DOHH2 (cell line): ENCODE results near the gene GRIN2C.

ENCODE experiments used
- H3F3A ChIP-seq: fragments of 200-600 bp; sonication (generic), shearing (Covaris generic); 2 replicates; pipeline ENCODE4 v1.6.0; 2016; ENCODE audit warnings: antibody characterized with exemption, mild to moderate bottlenecking; ENCODE audit not compliant: control insufficient read depth, insufficient read depth
- H3K27ac ChIP-seq: fragments of 200-600 bp; sonication (generic); 2 replicates; pipeline ENCODE4 v1.5.1; 2014; ENCODE audit warnings: low read depth, mild to moderate bottlenecking, low read length, moderate library complexity
- H3K27me3 ChIP-seq: fragments of 200-600 bp; sonication (generic); 2 replicates; pipeline ENCODE4 v1.6.1; 2014; ENCODE audit warnings: mild to moderate bottlenecking, low read length, mixed read lengths; ENCODE audit not compliant: control insufficient read depth
- H3K36me3 ChIP-seq: fragments of 200-600 bp; sonication (generic); 2 replicates; pipeline ENCODE4 v1.6.1; 2014; ENCODE audit warnings: mild to moderate bottlenecking, low read length, moderate library complexity, mixed read lengths; ENCODE audit not compliant: control insufficient read depth
- H3K4me1 ChIP-seq: fragments of 200-600 bp; sonication (generic); 2 replicates; pipeline ENCODE4 v1.6.1; 2014; ENCODE audit warnings: mild to moderate bottlenecking, low read length, mixed read lengths; ENCODE audit not compliant: control insufficient read depth
- H3K4me2 ChIP-seq: fragments of 200-600 bp; sonication (generic); 2 replicates; pipeline ENCODE4 v1.6.0; 2014; ENCODE audit warnings: mild to moderate bottlenecking, low read length, moderate library complexity
- H3K4me3 ChIP-seq: fragments of 200-600 bp; sonication (generic); 2 replicates; pipeline ENCODE4 v1.5.1; 2014; ENCODE audit warnings: mild to moderate bottlenecking, low read length, mixed read lengths
- H3K79me2 ChIP-seq: fragments of 200-600 bp; sonication (generic); 2 replicates; pipeline ENCODE4 v1.6.1; 2014; ENCODE audit warnings: mild to moderate bottlenecking, low read length, mixed read lengths; ENCODE audit not compliant: control insufficient read depth
- H3K9me2 ChIP-seq: fragments of 200-600 bp; sonication (generic); replicated peaks from 2 replicates; pipeline ENCODE4 v1.6.1; 2014; ENCODE audit warnings: mild to moderate bottlenecking, low read length, mixed read lengths; ENCODE audit not compliant: control insufficient read depth
- H3K9me3 ChIP-seq: fragments of 200-600 bp; sonication (generic); 2 replicates; pipeline ENCODE4 v1.6.1; 2014; ENCODE audit warnings: antibody characterized with exemption, low read length, mixed read lengths; ENCODE audit not compliant: control insufficient read depth, insufficient read depth
- H4K20me1 ChIP-seq: fragments of 200-600 bp; sonication (generic); 2 replicates; pipeline ENCODE4 v1.6.0; 2014; ENCODE audit warnings: low read depth, mild to moderate bottlenecking, antibody characterized with exemption, low read length, moderate library complexity; ENCODE audit not compliant: control insufficient read depth, insufficient read depth
- EZH2phosphoT487 ChIP-seq: fragments of 200-600 bp; sonication (generic); IDR thresholded peaks from 2 replicates; pipeline ENCODE4 v1.6.1; 2017; ENCODE audit warnings: borderline replicate concordance, mild to moderate bottlenecking, antibody characterized with exemption, low read length, moderate library complexity, mixed read lengths
- TF ChIP-seq, protein P1 (sequence below): fragments of 200-600 bp; sonication (generic); IDR thresholded peaks from one replicate; pipeline ENCODE4 v1.5.1; 2014; ENCODE audit warnings: antibody characterized with exemption, mild to moderate bottlenecking, low read depth, low read length; ENCODE audit not compliant: poor library complexity, severe bottlenecking

Gene GRIN2C

DNA sequence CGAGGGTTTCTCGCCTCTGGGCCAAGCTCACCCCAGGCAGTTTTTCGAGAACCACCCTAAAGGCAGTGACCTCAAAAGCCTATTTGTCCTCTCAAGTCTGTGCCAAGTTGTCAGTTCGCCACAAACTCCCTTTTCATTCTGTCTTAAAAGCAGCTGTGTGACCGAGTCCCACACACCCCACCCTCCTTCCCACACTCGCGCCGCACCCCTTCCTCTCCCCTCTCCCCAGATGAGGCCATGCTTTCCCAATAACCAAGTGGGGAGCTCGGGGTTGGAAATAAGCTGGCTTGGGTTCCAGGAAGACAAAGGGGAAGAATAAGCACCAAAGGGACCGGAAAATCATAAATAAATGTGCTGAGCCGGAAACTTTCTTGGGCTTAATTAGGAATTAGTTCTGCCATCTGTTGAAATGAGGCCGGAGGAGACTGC lies 36.7 kb downstream of the GRIN2C start:
- Histone ChIP-seq H3K27me3 (no peaks in the 10 kb centered on the region), H4K20me1 (no peaks in the 10 kb centered on the region), H3K36me3 (no peaks in the 10 kb centered on the region), H3K27ac (no peak overlapping the region), H3F3A (no peaks in the 10 kb centered on the region), H3K4me1 (no peaks in the 10 kb centered on the region), H3K4me3 (no peak overlapping the region), H3K9me3 (no peaks in the 10 kb centered on the region), H3K9me2 (no peaks in the 10 kb centered on the region), H3K79me2 (no peaks in the 10 kb centered on the region), H3K4me2 (no peak overlapping the region)
- TF ChIP-seq EZH2phosphoT487 = no peak
- TF ChIP-seq, protein P1, sequence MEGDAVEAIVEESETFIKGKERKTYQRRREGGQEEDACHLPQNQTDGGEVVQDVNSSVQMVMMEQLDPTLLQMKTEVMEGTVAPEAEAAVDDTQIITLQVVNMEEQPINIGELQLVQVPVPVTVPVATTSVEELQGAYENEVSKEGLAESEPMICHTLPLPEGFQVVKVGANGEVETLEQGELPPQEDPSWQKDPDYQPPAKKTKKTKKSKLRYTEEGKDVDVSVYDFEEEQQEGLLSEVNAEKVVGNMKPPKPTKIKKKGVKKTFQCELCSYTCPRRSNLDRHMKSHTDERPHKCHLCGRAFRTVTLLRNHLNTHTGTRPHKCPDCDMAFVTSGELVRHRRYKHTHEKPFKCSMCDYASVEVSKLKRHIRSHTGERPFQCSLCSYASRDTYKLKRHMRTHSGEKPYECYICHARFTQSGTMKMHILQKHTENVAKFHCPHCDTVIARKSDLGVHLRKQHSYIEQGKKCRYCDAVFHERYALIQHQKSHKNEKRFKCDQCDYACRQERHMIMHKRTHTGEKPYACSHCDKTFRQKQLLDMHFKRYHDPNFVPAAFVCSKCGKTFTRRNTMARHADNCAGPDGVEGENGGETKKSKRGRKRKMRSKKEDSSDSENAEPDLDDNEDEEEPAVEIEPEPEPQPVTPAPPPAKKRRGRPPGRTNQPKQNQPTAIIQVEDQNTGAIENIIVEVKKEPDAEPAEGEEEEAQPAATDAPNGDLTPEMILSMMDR = no peak

DNA sequence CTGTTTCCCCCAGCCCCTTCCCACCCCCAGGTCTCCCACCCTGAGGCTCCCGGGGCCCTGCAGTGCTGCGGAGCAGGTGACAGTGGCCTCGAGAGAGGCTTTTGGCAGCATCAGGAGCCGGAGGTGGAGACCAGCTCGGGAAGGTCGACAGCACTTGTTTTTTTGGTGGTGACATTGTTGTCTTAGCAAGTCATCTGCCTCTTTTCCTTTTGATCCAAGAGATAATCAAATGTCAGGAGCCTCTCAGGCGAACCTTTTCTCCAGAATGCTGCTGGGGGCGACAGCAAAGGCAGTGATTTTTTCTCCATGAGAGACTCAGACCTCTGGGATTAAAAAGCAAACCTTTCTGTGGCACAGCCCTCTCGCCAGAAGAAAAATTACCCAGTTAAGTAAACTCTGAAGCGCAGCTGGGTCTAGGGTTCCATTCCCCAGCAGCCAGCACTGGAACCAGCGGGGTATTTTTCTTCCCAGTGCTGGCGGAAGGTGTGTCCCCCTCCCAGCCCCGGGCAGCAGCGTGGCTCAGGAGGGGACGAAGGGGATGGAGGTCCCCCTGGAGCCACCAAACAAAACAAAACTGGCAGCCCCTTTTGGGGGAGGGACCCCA lies 37.2 kb downstream of the GRIN2C start:
- Histone ChIP-seq H3K36me3 (no peaks in the 10 kb centered on the region), H3K79me2 (no peaks in the 10 kb centered on the region), H3K9me3 (no peaks in the 10 kb centered on the region), H3K27me3 (no peaks in the 10 kb centered on the region), H4K20me1 (no peaks in the 10 kb centered on the region; the same call in 1 of the 2 replicates), H3K4me3 (no peak overlapping the region), H3F3A (no peaks in the 10 kb centered on the region), H3K4me2 (no peak overlapping the region), H3K9me2 (no peaks in the 10 kb centered on the region), H3K27ac (no peak overlapping the region), H3K4me1 (no peaks in the 10 kb centered on the region)
- TF ChIP-seq EZH2phosphoT487 = no peak
- TF ChIP-seq, protein P1 = no peak

DNA sequence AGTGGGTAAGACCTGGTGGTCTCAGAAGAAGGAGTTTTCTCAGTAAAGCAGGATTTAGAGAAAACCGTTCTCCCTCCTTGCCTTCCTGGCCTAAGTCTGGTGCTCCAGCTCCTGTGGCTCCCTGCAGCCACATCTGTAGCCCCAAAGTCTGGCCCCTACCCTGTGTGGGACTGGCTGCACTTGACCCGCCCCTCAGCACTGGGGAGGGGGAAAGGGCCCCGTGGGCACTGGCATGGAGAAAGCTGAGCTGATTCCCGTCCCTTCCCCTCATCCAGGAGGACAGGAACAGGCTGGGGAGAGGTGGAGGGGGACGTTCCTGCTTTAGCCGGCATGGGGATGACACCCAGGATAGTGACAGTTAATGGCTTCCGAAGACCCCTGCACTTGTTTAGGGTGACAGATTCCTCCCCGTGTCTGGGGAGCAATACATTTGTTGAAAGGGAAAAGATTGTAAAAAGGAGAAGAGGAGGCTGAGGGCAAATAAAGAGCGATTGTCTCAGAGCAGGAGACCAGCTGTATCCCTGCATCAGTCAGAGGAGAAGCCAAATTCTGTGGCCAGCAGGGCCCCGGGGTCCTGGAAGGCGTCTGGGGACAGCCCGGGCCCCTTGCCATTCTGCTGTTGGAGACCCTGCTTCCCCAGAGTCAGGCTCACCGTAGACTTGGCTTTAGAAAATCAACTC lies 37.9 kb downstream of the GRIN2C start:
- no peaks in the 10 kb centered on the region for H3K9me3 ChIP-seq
- no peaks in the 10 kb centered on the region for H3K27me3 ChIP-seq
- H3K4me1 ChIP-seq = no peaks in the 10 kb centered on the region
- H3F3A ChIP-seq = no peaks in the 10 kb centered on the region
- no peaks in the 10 kb centered on the region; the same call in 1 of the 2 replicates for H4K20me1 ChIP-seq
- H3K4me3 ChIP-seq = no peak overlapping the region
- H3K36me3 ChIP-seq = no peaks in the 10 kb centered on the region
- no peak overlapping the region for H3K4me2 ChIP-seq
- no peak overlapping the region for H3K27ac ChIP-seq
- H3K79me2 ChIP-seq = no peaks in the 10 kb centered on the region
- TF ChIP-seq, protein P1 = no peak
- TF ChIP-seq EZH2phosphoT487 = no peak
- no peaks in the 10 kb centered on the region for H3K9me2 ChIP-seq
